ENCODE data around the gene SPART. TPM values are rescaled to one million over a fixed set of nuclear protein-coding genes. Genes with fewer than 3 reads are reported as not detected.

SPART gene
- total RNA-seq, 3 donors from 2014 or later (not counting 1 experiment from before 2014, with no cell fraction given): 29.2 to 31.2 (median 30.6) TPM

DNA sequence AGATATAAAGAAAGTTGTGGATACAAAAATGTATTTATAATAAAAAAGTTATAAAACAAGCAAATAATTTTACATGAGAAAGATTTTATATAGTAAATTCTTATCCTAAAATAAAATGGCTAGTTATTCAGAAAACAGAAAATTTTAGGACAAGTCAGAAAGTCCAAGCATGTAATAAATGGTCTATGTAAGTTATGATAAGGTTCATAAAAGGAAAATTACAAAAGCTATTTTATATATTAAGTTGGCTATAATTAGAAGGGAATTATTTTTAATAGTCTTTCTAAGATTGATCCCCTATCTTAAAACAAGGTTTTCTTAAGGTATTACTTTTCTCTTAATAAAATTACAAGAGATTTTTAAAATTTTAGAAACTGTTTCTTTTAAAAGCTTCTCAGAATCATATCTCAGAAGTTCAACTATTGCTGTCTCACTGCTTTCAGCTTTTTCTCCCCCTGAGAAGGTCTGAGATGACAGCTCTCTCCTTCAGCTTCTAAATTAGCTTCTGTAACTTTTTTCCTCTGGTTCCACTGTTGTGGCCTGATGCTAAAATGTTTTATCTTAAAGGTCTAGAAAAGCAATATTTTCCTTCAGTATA, 57.3 kb downstream of the SPART start:
- H3K4me1 Mint-ChIP-seq: no peaks in the 10 kb centered on the region
- H3K9me3 Mint-ChIP-seq: no peaks in the 10 kb centered on the region
- Histone ChIP-seq H3K4me3 (ENCODE audit: low read length) (no peak overlapping the region), H3K27ac (ENCODE audit: low read length) (no peak overlapping the region), H3K4me1 (ENCODE audit: control insufficient read depth, insufficient read depth, low read length) (no peaks in the 10 kb centered on the region), H3K9me3 (ENCODE audit: control insufficient read depth, insufficient read depth, low read length) (no peaks in the 10 kb centered on the region), H3K36me3 (ENCODE audit: control insufficient read depth, insufficient read depth, low read length) (no peaks in the 10 kb centered on the region), H3K27me3 (ENCODE audit: control insufficient read depth, insufficient read depth, low read length) (no peaks in the 10 kb centered on the region)
- no peak overlapping the region for H3K4me3 Mint-ChIP-seq
- intact Hi-C loops (cut with micrococcal nuclease): no loop called here
- H3K27ac Mint-ChIP-seq: no peak overlapping the region
- ATAC-seq (no peak), DNase-seq (no peak)
- TF ChIP-seq, protein P1, sequence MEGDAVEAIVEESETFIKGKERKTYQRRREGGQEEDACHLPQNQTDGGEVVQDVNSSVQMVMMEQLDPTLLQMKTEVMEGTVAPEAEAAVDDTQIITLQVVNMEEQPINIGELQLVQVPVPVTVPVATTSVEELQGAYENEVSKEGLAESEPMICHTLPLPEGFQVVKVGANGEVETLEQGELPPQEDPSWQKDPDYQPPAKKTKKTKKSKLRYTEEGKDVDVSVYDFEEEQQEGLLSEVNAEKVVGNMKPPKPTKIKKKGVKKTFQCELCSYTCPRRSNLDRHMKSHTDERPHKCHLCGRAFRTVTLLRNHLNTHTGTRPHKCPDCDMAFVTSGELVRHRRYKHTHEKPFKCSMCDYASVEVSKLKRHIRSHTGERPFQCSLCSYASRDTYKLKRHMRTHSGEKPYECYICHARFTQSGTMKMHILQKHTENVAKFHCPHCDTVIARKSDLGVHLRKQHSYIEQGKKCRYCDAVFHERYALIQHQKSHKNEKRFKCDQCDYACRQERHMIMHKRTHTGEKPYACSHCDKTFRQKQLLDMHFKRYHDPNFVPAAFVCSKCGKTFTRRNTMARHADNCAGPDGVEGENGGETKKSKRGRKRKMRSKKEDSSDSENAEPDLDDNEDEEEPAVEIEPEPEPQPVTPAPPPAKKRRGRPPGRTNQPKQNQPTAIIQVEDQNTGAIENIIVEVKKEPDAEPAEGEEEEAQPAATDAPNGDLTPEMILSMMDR (IDR thresholded peaks at IDR 0.05): no peak
- H3K36me3 Mint-ChIP-seq: no peaks in the 10 kb centered on the region
- H3K27me3 Mint-ChIP-seq (ENCODE audit: low read depth in 2 of 2): peaks cover 0 to 15% of the 10 kb centered on the region in 2 donors

DNA sequence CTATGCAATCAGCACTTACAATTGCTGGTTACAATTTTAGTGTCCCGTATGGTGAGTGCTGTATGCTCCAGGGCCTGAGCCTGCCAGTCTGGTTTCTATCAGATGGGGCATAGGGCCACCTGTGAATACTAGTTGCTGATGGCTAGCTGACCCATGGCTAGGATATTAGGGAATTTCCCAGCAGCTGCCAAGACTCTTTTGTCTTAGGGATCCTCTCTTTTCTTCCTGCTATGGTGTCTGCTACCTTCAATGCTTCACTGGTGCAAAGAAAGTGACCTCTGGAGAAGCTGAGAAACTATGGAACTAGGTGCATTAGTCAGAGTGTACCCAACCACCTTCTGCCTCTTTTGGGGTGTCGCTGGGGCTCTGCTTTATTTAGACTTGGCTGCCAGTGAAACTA, 60.2 kb downstream of the SPART start:
- Histone ChIP-seq H3K27me3 (ENCODE audit: control insufficient read depth, insufficient read depth, low read length) (no peaks in the 10 kb centered on the region), H3K36me3 (ENCODE audit: control insufficient read depth, insufficient read depth, low read length) (no peaks in the 10 kb centered on the region), H3K27ac (ENCODE audit: low read length) (no peak overlapping the region), H3K4me1 (ENCODE audit: control insufficient read depth, insufficient read depth, low read length) (no peaks in the 10 kb centered on the region), H3K4me3 (ENCODE audit: low read length) (no peak overlapping the region), H3K9me3 (ENCODE audit: control insufficient read depth, insufficient read depth, low read length) (no peaks in the 10 kb centered on the region)
- no peaks in the 10 kb centered on the region for H3K9me3 Mint-ChIP-seq
- intact Hi-C loops (cut with micrococcal nuclease): no loop called here
- H3K4me1 Mint-ChIP-seq: no peaks in the 10 kb centered on the region
- DNase-seq (no peak), ATAC-seq (no peak)
- WGBS (ENCODE audit: insufficient coverage): 87% methylated on average over 2 of the region's 2 CpGs
- peaks cover 5 to 8% of the 10 kb centered on the region in 2 donors for H3K27me3 Mint-ChIP-seq (ENCODE audit: low read depth in 2 of 2)
- no peak overlapping the region for H3K27ac Mint-ChIP-seq
- TF ChIP-seq, protein P1 (IDR thresholded peaks at IDR 0.05): no peak
- H3K36me3 Mint-ChIP-seq: no peaks in the 10 kb centered on the region
- no peak overlapping the region for H3K4me3 Mint-ChIP-seq

DNA sequence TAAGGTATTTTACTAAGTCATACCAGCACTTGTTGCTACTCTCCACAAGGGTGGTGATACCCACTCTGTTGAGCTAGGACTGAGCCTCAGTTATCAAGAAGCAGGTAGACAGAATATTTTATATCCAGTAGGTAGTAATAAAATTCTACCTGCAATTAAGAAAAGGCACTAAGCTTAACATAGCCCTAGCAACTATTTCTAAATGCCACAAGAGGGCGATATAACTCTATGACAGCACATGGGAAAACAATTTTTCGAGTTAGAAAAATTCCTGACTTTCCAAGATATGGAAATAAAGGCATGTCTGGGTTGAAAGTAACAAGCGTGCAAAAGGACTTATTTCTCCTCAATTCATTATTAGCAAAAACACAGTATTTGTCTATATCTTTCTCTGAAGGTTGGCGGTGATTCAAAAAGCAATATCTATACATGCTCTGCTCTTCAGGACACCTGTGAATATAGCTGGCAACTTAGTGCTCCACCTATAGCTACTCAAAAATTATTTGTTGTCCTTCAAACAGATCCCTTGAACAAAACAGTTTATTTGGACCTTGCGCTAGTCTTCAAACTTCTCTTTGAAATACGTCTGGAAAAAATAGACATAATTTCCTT, 63.3 kb downstream of the SPART start:
- H3K4me3 Mint-ChIP-seq: no peak overlapping the region
- no peaks in the 10 kb centered on the region for H3K9me3 ChIP-seq (ENCODE audit: control insufficient read depth, insufficient read depth, low read length)
- H3K9me3 Mint-ChIP-seq: no peaks in the 10 kb centered on the region
- peak in 1 of 2 donors; percentile 36 for DNase-seq
- H3K27ac Mint-ChIP-seq: no peak overlapping the region
- H3K36me3 ChIP-seq (ENCODE audit: control insufficient read depth, insufficient read depth, low read length): no peaks in the 10 kb centered on the region
- intact Hi-C loops (cut with micrococcal nuclease): loop anchor here (5.0 kb wide), 1 partner anchor 449 kb away; no protein-coding TSS in a partner anchor
- H3K27me3 Mint-ChIP-seq (ENCODE audit: low read depth in 2 of 2): peaks cover 8 to 11% of the 10 kb centered on the region in 2 donors
- H3K27me3 ChIP-seq (ENCODE audit: control insufficient read depth, insufficient read depth, low read length): no peaks in the 10 kb centered on the region
- no peaks in the 10 kb centered on the region for H3K4me1 Mint-ChIP-seq
- TF ChIP-seq, protein P1 (IDR thresholded peaks at IDR 0.05): peak; percentile 81
- no peaks in the 10 kb centered on the region for H3K36me3 Mint-ChIP-seq
- no peak overlapping the region for H3K4me3 ChIP-seq (ENCODE audit: low read length)
- ATAC-seq: peak in 1 of 3 donors; percentile 50
- no peaks in the 10 kb centered on the region for H3K4me1 ChIP-seq (ENCODE audit: control insufficient read depth, insufficient read depth, low read length)
- no peak overlapping the region for H3K27ac ChIP-seq (ENCODE audit: low read length)
- 95% methylated on average over 3 of the region's 6 CpGs for WGBS (ENCODE audit: insufficient coverage)
